Measurements from ENCODE around the gene ELAC1. TPM values are rescaled to one million over a fixed set of nuclear protein-coding genes. Genes with fewer than 3 reads are reported as not detected.

The ELAC1 gene
- 2.5 and 7.9 TPM in 2 replicates for total RNA-seq

GRCh38 chr18:50967714-50968661 is at the start of gene ELAC1:
Gene ELAC1, plus strand, starts transcription at chr18:50968040. Its CDS starts 6,365 bp downstream, at chr18:50974405.

GRCh38 chr18:51029694-51030536 is 62.1 kb downstream of the ELAC1 start, which contains the start of gene SMAD4:
Gene SMAD4, plus strand, starts transcription at chr18:51030213. Its CDS starts 16,834 bp downstream, at chr18:51047047.

Other genes with a start within 250 kb of the ELAC1 start
- gene MRO, start 148.0 kb upstream of the ELAC1 start, total RNA-seq: under 0.01 TPM in 2 replicates
- gene ME2, start 88.9 kb upstream of the ELAC1 start, total RNA-seq: 47.1 and 64.6 TPM in 2 replicates
- gene SMAD4, start 62.2 kb downstream of the ELAC1 start, total RNA-seq: 76.4 and 129 TPM in 2 replicates
- gene MEX3C, start 229.6 kb downstream of the ELAC1 start, total RNA-seq: 29.0 and 33.2 TPM in 2 replicates

All from regular cardiac myocyte (primary cell).